H1 (cell line): ENCODE data around the gene GSPT1. TPM values are rescaled to one million over a fixed set of nuclear protein-coding genes. Genes with fewer than 3 reads are reported as not detected.

Experiments used
- CTCF ChIP-seq, 3 experiments: IDR thresholded peaks; 1 replicate in 2 of 3; 2 replicates in 1 of 3; pipeline versions ENCODE4 v1.5.1 to v1.6.1; 2011; ENCODE audit warnings: low read length in 3 of 3, mild to moderate bottlenecking in 3 of 3, inconsistent platforms in 2 of 3, low read depth in 1 of 3, moderate library complexity in 1 of 3; ENCODE audit not compliant: insufficient read depth in 1 of 3; ENCODE audit errors: control extremely low read depth in 1 of 3
- GABPA ChIP-seq: IDR thresholded peaks from 2 replicates; pipeline ENCODE4 v1.6.1; 2011; ENCODE audit warnings: mild to moderate bottlenecking, low read length, moderate library complexity, borderline replicate concordance; ENCODE audit not compliant: insufficient read depth
- RNF2 ChIP-seq: fragments of 200-900, 300-1000 bp; sonication (generic); IDR thresholded peaks from 2 replicates; pipeline ENCODE4 v1.7.1; 2016; ENCODE audit warnings: borderline replicate concordance, low read depth, mild to moderate bottlenecking, antibody characterized with exemption, low read length; ENCODE audit not compliant: poor library complexity, severe bottlenecking; ENCODE audit errors: missing control alignments
- SAP30 ChIP-seq: fragments of 300-600 bp; sonication (generic); IDR thresholded peaks from 2 replicates; pipeline ENCODE4 v1.7.1; 2012; ENCODE audit warnings: low read length, moderate library complexity, mild to moderate bottlenecking, inconsistent platforms; ENCODE audit not compliant: insufficient read depth, insufficient replicate concordance
- SRF ChIP-seq: IDR thresholded peaks from 2 replicates; pipeline ENCODE4 v1.6.1; 2011; ENCODE audit warnings: mild to moderate bottlenecking, low read depth, low read length, moderate library complexity
- polyA plus RNA-seq, 7 experiments: library from polyadenylated mRNA; depleted of rRNA in 3 of 7; stranded (reverse) in 5 of 7; unstranded in 2 of 7; fragments of >200 nt in 5 of 7; fragments of 200-250 nt in 2 of 7; gene quantifications; 1 replicate in 5 of 7; 2 replicates in 1 of 7; 4 replicates in 1 of 7; pipeline versions ENCODE4 v1.2.1 to v1.2.3, GENCODE V29; 2011 to 2013; ENCODE audit warnings: missing spikeins in 2 of 7, mixed read lengths in 2 of 7
- total RNA-seq: library from RNA; stranded (reverse); fragmentation: NEBNext Ultra II Directional; extraction: Animal tissue kit (Norgen Biotek cat#: 25700); gene quantifications from 2 replicates; pipeline ENCODE4 v1.2.1, GENCODE V29; 2021

The GSPT1 gene
- total and polyA plus RNA-seq, 2 of the 8 experiments (the other 6 are each of a cell fraction or from before 2014, with no cell fraction given), result 51.0 to 204 TPM

GRCh38 chr16:11896486-11897176, 19.1 kb downstream of the GSPT1 start (continued):
- TF ChIP-seq CTCF (IDR thresholded peaks at IDR 0.05; ENCODE audit: control extremely low read depth in 1 of 3, insufficient read depth in 1 of 3, low read depth in 1 of 3, low read length in 3 of 3) (no peak), RNF2 (no peak), SRF (no peak), SAP30 (no peak), GABPA (no peak)
